Type B pancreatic cell (in vitro differentiated cells): ENCODE data around the gene PRKCZ. TPM values are rescaled to one million over a fixed set of nuclear protein-coding genes. Genes with fewer than 3 reads are reported as not detected.

Experiments used
- DNase-seq: peaks from one replicate; pipeline ENCODE4 v3.0.0; 2021; ENCODE audit warnings: mixed read lengths; ENCODE audit not compliant: unreplicated experiment; ENCODE audit errors: extremely low spot score
- H3K27ac Mint-ChIP-seq: 2 replicates; pipeline ENCODE4 v1.8.0; 2021; ENCODE audit warnings: mild to moderate bottlenecking, mixed read lengths
- H3K27me3 Mint-ChIP-seq: 2 replicates; pipeline ENCODE4 v1.8.0; 2021; ENCODE audit warnings: mixed read lengths
- H3K36me3 Mint-ChIP-seq: 2 replicates; pipeline ENCODE4 v1.8.0; 2021; ENCODE audit warnings: mixed read lengths
- H3K4me1 Mint-ChIP-seq: one replicate; pipeline ENCODE4 v1.8.0; 2021; ENCODE audit warnings: mixed read lengths; ENCODE audit not compliant: unreplicated experiment
- H3K4me3 Mint-ChIP-seq: 2 replicates; pipeline ENCODE4 v1.8.0; 2021; ENCODE audit warnings: mild to moderate bottlenecking, mixed read lengths
- H3K9me3 Mint-ChIP-seq: 2 replicates; pipeline ENCODE4 v1.8.0; 2021; ENCODE audit warnings: mixed read lengths
- CTCF ChIP-seq: fragments of 200-600 bp; sonication (generic); conservative IDR thresholded peaks from 2 replicates; pipeline ENCODE4 v1.5.0; 2021; ENCODE audit warnings: antibody characterized with exemption, mild to moderate bottlenecking
- total RNA-seq: library from RNA; stranded (reverse); gene quantifications from 2 replicates; pipeline ENCODE4 v1.2.1, GENCODE V29; 2021; ENCODE audit warnings: low replicate concordance

PRKCZ gene
- total RNA-seq, 1 donor from 2014 or later, result 33.2 TPM

- H3K9me3 Mint-ChIP-seq, result no peaks in the 10 kb centered on the region
- TF ChIP-seq CTCF, result no peak
- H3K27me3 Mint-ChIP-seq, result no peaks in the 10 kb centered on the region
- DNase-seq, result no peak
- no peak overlapping the region for H3K4me3 Mint-ChIP-seq
- H3K27ac Mint-ChIP-seq, result no peak overlapping the region
- H3K4me1 Mint-ChIP-seq, result peaks cover 15% of the 10 kb centered on the region
- H3K36me3 Mint-ChIP-seq, result no peaks in the 10 kb centered on the region
Observed at GRCh38 chr1:2177946-2178538, 127.8 kb downstream of the PRKCZ start.

- no peak for TF ChIP-seq CTCF
- no peak for DNase-seq
- H3K4me1 Mint-ChIP-seq, result peaks cover 15% of the 10 kb centered on the region
- H3K27ac Mint-ChIP-seq, result no peak overlapping the region
- H3K36me3 Mint-ChIP-seq, result peaks cover 6% of the 10 kb centered on the region
- no peak overlapping the region for H3K4me3 Mint-ChIP-seq
- no peaks in the 10 kb centered on the region for H3K27me3 Mint-ChIP-seq
- H3K9me3 Mint-ChIP-seq, result no peaks in the 10 kb centered on the region
Observed at GRCh38 chr1:2178875-2179274, 128.7 kb downstream of the PRKCZ start.

GRCh38 chr1:2179283-2180013, 129.2 kb downstream of the PRKCZ start:
- Mint-ChIP-seq H3K36me3 (peaks cover 6% of the 10 kb centered on the region), H3K27ac (peak overlapping the region; percentile 48), H3K4me3 (no peak overlapping the region), H3K4me1 (peaks cover 15% of the 10 kb centered on the region), H3K27me3 (no peaks in the 10 kb centered on the region), H3K9me3 (no peaks in the 10 kb centered on the region)
- no peak for TF ChIP-seq CTCF
- no peak for DNase-seq

- Mint-ChIP-seq H3K27ac (no peak overlapping the region), H3K27me3 (no peaks in the 10 kb centered on the region), H3K4me3 (no peak overlapping the region), H3K4me1 (peaks cover 11% of the 10 kb centered on the region), H3K36me3 (peaks cover 6% of the 10 kb centered on the region), H3K9me3 (no peaks in the 10 kb centered on the region)
- no peak for TF ChIP-seq CTCF
- no peak for DNase-seq
Observed at GRCh38 chr1:2180297-2181245, 130.4 kb downstream of the PRKCZ start.

- Mint-ChIP-seq H3K27ac (no peak overlapping the region), H3K27me3 (no peaks in the 10 kb centered on the region), H3K4me1 (peaks cover 6% of the 10 kb centered on the region), H3K9me3 (no peaks in the 10 kb centered on the region), H3K4me3 (no peak overlapping the region), H3K36me3 (peaks cover 6% of the 10 kb centered on the region)
- TF ChIP-seq CTCF, result no peak
- no peak for DNase-seq
Observed at GRCh38 chr1:2181271-2181670, 131.1 kb downstream of the PRKCZ start.
